ENCODE data around the gene EPB41L4B.

DNA sequence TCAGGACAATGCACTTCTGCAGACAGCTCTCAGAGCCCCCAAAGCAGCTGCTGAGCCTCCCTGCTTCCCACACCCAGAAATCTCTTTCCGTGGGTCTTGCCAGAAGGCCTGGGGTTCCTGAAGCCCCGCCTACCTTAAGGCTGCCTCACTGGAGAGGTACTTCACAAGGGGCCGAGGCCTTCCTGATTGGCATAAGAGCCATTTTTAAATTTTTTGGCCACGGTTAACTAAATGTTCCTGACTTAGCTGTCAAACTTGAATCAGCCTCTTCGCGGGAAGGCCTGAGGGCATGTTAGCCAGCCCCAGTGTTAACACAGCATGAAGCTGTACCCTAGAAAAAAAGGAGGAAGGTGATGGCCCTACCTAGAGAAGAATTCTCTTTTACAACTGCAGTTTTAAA, 20.7 kb upstream of the EPB41L4B start:
- TF ChIP-seq ZEB1 (IDR thresholded peaks at IDR 0.05; ENCODE audit: insufficient replicate concordance, low read depth) (no peak), POLR2AphosphoS5 (IDR thresholded peaks at IDR 0.05; ENCODE audit: low read depth, low read length) (no peak), HCFC1 (IDR thresholded peaks at IDR 0.05; ENCODE audit: low read depth, low read length) (no peak), ZNF674 (CRISPR knock-in tag; IDR thresholded peaks at IDR 0.05; ENCODE audit: low read depth) (no peak), FOXM1 (CRISPR knock-in tag; IDR thresholded peaks at IDR 0.05) (no peak), FOXK1 (CRISPR knock-in tag; IDR thresholded peaks at IDR 0.05; ENCODE audit: borderline replicate concordance, low read depth) (no peak), KLF16 (CRISPR knock-in tag; IDR thresholded peaks at IDR 0.05) (no peak), ZSCAN29 (CRISPR knock-in tag; conservative IDR thresholded peaks at IDR 0.05) (no peak), RXRA (CRISPR knock-in tag; IDR thresholded peaks at IDR 0.05) (no peak), ZNF749 (CRISPR knock-in tag; IDR thresholded peaks at IDR 0.05; ENCODE audit: borderline replicate concordance) (no peak)
- TF ChIP-seq, protein P1, sequence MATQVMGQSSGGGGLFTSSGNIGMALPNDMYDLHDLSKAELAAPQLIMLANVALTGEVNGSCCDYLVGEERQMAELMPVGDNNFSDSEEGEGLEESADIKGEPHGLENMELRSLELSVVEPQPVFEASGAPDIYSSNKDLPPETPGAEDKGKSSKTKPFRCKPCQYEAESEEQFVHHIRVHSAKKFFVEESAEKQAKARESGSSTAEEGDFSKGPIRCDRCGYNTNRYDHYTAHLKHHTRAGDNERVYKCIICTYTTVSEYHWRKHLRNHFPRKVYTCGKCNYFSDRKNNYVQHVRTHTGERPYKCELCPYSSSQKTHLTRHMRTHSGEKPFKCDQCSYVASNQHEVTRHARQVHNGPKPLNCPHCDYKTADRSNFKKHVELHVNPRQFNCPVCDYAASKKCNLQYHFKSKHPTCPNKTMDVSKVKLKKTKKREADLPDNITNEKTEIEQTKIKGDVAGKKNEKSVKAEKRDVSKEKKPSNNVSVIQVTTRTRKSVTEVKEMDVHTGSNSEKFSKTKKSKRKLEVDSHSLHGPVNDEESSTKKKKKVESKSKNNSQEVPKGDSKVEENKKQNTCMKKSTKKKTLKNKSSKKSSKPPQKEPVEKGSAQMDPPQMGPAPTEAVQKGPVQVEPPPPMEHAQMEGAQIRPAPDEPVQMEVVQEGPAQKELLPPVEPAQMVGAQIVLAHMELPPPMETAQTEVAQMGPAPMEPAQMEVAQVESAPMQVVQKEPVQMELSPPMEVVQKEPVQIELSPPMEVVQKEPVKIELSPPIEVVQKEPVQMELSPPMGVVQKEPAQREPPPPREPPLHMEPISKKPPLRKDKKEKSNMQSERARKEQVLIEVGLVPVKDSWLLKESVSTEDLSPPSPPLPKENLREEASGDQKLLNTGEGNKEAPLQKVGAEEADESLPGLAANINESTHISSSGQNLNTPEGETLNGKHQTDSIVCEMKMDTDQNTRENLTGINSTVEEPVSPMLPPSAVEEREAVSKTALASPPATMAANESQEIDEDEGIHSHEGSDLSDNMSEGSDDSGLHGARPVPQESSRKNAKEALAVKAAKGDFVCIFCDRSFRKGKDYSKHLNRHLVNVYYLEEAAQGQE (IDR thresholded peaks at IDR 0.05; ENCODE audit: borderline replicate concordance in 1 of 2, low read depth in 1 of 2, low read length in 2 of 2), result no peak
- TF ChIP-seq, protein P2, sequence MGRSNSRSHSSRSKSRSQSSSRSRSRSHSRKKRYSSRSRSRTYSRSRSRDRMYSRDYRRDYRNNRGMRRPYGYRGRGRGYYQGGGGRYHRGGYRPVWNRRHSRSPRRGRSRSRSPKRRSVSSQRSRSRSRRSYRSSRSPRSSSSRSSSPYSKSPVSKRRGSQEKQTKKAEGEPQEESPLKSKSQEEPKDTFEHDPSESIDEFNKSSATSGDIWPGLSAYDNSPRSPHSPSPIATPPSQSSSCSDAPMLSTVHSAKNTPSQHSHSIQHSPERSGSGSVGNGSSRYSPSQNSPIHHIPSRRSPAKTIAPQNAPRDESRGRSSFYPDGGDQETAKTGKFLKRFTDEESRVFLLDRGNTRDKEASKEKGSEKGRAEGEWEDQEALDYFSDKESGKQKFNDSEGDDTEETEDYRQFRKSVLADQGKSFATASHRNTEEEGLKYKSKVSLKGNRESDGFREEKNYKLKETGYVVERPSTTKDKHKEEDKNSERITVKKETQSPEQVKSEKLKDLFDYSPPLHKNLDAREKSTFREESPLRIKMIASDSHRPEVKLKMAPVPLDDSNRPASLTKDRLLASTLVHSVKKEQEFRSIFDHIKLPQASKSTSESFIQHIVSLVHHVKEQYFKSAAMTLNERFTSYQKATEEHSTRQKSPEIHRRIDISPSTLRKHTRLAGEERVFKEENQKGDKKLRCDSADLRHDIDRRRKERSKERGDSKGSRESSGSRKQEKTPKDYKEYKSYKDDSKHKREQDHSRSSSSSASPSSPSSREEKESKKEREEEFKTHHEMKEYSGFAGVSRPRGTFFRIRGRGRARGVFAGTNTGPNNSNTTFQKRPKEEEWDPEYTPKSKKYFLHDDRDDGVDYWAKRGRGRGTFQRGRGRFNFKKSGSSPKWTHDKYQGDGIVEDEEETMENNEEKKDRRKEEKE (IDR thresholded peaks at IDR 0.05), result no peak
- TF ChIP-seq, protein P3, sequence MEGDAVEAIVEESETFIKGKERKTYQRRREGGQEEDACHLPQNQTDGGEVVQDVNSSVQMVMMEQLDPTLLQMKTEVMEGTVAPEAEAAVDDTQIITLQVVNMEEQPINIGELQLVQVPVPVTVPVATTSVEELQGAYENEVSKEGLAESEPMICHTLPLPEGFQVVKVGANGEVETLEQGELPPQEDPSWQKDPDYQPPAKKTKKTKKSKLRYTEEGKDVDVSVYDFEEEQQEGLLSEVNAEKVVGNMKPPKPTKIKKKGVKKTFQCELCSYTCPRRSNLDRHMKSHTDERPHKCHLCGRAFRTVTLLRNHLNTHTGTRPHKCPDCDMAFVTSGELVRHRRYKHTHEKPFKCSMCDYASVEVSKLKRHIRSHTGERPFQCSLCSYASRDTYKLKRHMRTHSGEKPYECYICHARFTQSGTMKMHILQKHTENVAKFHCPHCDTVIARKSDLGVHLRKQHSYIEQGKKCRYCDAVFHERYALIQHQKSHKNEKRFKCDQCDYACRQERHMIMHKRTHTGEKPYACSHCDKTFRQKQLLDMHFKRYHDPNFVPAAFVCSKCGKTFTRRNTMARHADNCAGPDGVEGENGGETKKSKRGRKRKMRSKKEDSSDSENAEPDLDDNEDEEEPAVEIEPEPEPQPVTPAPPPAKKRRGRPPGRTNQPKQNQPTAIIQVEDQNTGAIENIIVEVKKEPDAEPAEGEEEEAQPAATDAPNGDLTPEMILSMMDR (CRISPR knock-in tag; IDR thresholded peaks at IDR 0.05), result no peak
- TF ChIP-seq, protein P4, sequence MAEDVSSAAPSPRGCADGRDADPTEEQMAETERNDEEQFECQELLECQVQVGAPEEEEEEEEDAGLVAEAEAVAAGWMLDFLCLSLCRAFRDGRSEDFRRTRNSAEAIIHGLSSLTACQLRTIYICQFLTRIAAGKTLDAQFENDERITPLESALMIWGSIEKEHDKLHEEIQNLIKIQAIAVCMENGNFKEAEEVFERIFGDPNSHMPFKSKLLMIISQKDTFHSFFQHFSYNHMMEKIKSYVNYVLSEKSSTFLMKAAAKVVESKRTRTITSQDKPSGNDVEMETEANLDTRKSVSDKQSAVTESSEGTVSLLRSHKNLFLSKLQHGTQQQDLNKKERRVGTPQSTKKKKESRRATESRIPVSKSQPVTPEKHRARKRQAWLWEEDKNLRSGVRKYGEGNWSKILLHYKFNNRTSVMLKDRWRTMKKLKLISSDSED (CRISPR knock-in tag; IDR thresholded peaks at IDR 0.05), result no peak

Data from HepG2 (cell line).